GM21619 (cell line): ENCODE measurements around the gene NTMT2.
A peak's percentile ranks its signal among the peaks of the same experiment; 100 is the strongest.

Experiments
- ATAC-seq: cut with Tn5 transposase; IDR thresholded peaks from one replicate; pipeline ENCODE4 v1.9.1; 2021; ENCODE audit not compliant: unreplicated experiment

NTMT2 gene

GRCh38 chr1:170204121-170204520 lies 58.4 kb downstream of the NTMT2 start:
- no peak for ATAC-seq

GRCh38 chr1:170205301-170205700 lies 59.5 kb downstream of the NTMT2 start:
- no peak for ATAC-seq

GRCh38 chr1:170209125-170209524 lies 63.4 kb downstream of the NTMT2 start:
- no peak for ATAC-seq

GRCh38 chr1:170210142-170210541 lies 64.4 kb downstream of the NTMT2 start:
- ATAC-seq, result no peak

- no peak for ATAC-seq
These were observed 67.8 kb downstream of the NTMT2 start for GRCh38 chr1:170213596-170213995.

- peak; percentile 62 for ATAC-seq
These were observed 68.6 kb downstream of the NTMT2 start for GRCh38 chr1:170214117-170215032.

GRCh38 chr1:170215072-170215885 lies 69.5 kb downstream of the NTMT2 start:
- no peak for ATAC-seq

GRCh38 chr1:170217517-170218256 lies 71.9 kb downstream of the NTMT2 start:
- ATAC-seq, result no peak

GRCh38 chr1:170218257-170218650 lies 72.5 kb downstream of the NTMT2 start:
- ATAC-seq, result no peak
